ENCODE measurements around the gene ACACA.

GRCh38 chr17:37440424-37440823 is 33.8 kb upstream of the ACACA start:
- TF ChIP-seq, protein P1, sequence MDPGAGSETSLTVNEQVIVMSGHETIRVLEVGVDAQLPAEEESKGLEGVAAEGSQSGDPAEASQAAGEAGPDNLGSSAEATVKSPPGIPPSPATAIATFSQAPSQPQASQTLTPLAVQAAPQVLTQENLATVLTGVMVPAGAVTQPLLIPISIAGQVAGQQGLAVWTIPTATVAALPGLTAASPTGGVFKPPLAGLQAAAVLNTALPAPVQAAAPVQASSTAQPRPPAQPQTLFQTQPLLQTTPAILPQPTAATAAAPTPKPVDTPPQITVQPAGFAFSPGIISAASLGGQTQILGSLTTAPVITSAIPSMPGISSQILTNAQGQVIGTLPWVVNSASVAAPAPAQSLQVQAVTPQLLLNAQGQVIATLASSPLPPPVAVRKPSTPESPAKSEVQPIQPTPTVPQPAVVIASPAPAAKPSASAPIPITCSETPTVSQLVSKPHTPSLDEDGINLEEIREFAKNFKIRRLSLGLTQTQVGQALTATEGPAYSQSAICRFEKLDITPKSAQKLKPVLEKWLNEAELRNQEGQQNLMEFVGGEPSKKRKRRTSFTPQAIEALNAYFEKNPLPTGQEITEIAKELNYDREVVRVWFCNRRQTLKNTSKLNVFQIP (CRISPR knock-in tag; IDR thresholded peaks at IDR 0.05; ENCODE audit: borderline replicate concordance, low read depth), result no peak
- TF ChIP-seq ZNF8 (CRISPR knock-in tag; IDR thresholded peaks at IDR 0.05) (no peak), CREB5 (CRISPR knock-in tag; IDR thresholded peaks at IDR 0.05; ENCODE audit: low read depth) (no peak), BACH2 (CRISPR knock-in tag; IDR thresholded peaks at IDR 0.05; ENCODE audit: borderline replicate concordance) (no peak), CSDC2 (CRISPR knock-in tag; IDR thresholded peaks at IDR 0.05) (no peak), PPARA (CRISPR knock-in tag; IDR thresholded peaks at IDR 0.05; ENCODE audit: borderline replicate concordance) (no peak)
- TF ChIP-seq, protein P2, sequence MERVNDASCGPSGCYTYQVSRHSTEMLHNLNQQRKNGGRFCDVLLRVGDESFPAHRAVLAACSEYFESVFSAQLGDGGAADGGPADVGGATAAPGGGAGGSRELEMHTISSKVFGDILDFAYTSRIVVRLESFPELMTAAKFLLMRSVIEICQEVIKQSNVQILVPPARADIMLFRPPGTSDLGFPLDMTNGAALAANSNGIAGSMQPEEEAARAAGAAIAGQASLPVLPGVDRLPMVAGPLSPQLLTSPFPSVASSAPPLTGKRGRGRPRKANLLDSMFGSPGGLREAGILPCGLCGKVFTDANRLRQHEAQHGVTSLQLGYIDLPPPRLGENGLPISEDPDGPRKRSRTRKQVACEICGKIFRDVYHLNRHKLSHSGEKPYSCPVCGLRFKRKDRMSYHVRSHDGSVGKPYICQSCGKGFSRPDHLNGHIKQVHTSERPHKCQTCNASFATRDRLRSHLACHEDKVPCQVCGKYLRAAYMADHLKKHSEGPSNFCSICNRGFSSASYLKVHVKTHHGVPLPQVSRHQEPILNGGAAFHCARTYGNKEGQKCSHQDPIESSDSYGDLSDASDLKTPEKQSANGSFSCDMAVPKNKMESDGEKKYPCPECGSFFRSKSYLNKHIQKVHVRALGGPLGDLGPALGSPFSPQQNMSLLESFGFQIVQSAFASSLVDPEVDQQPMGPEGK (CRISPR knock-in tag; IDR thresholded peaks at IDR 0.05; ENCODE audit: borderline replicate concordance), result no peak
- TF ChIP-seq, protein P3, sequence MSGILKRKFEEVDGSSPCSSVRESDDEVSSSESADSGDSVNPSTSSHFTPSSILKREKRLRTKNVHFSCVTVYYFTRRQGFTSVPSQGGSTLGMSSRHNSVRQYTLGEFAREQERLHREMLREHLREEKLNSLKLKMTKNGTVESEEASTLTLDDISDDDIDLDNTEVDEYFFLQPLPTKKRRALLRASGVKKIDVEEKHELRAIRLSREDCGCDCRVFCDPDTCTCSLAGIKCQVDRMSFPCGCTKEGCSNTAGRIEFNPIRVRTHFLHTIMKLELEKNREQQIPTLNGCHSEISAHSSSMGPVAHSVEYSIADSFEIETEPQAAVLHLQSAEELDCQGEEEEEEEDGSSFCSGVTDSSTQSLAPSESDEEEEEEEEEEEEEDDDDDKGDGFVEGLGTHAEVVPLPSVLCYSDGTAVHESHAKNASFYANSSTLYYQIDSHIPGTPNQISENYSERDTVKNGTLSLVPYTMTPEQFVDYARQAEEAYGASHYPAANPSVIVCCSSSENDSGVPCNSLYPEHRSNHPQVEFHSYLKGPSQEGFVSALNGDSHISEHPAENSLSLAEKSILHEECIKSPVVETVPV (CRISPR knock-in tag; IDR thresholded peaks at IDR 0.05), result no peak
